PC-3 (cell line): ENCODE measurements around the gene AVL9.

Source experiments
- CTCF ChIP-seq: fragments of 300-600 bp; sonication (generic); conservative IDR thresholded peaks from 2 replicates; pipeline ENCODE4 v1.5.1; 2017; ENCODE audit warnings: antibody characterized with exemption, low read depth, mild to moderate bottlenecking, low read length
- EZH2 ChIP-seq: fragments of 300-600 bp; sonication (generic); IDR thresholded peaks from one replicate; pipeline ENCODE4 v1.6.1; 2017; ENCODE audit warnings: antibody characterized with exemption, mild to moderate bottlenecking, low read length; ENCODE audit not compliant: unreplicated experiment

- TF ChIP-seq CTCF (no peak), EZH2 (no peak)
Observed at GRCh38 chr7:32532716-32533115, 37.4 kb downstream of the AVL9 start.
